PC-9 (cell line): ENCODE data around the gene GABRP. TPM values are rescaled to one million over a fixed set of nuclear protein-coding genes. Genes with fewer than 3 reads are reported as not detected.

Experiments
- BruUV-seq: library from RNA; stranded (reverse); fragments of 400-500 nt; replicated peaks from 2 replicates; lab custom pipeline; 2021; lab: Mats Ljungman, UMichigan
- CTCF ChIA-PET: fragments of 300-600 bp; sonication (Branson Sonifier 250); formaldehyde crosslinking; loops from one replicate; lab custom pipeline; 2022; ENCODE audit warnings: antibody characterized with exemption; lab: Charles Lee
- POLR2A ChIA-PET: fragments of 300-600 bp; sonication (Branson Sonifier 250); formaldehyde crosslinking; loops from one replicate; lab custom pipeline; 2022; ENCODE audit warnings: antibody characterized with exemption; ENCODE audit not compliant: unreplicated experiment; lab: Charles Lee
- DNase-seq, 2 experiments: peaks; one replicate each; pipeline versions ENCODE4 v3.0.0 to v3.0.0-alpha.2; 2015 to 2022; ENCODE audit warnings: mixed read lengths in 1 of 2
- H2AFZ ChIP-seq: fragments of 200-600 bp; sonication (generic); 2 replicates; pipeline ENCODE4 v1.8.1; 2017; ENCODE audit warnings: antibody characterized with exemption
- H3F3A ChIP-seq: fragments of 200-600 bp; sonication (generic); 2 replicates; pipeline ENCODE4 v1.8.1; 2017; ENCODE audit warnings: antibody characterized with exemption, mild to moderate bottlenecking, low read depth; ENCODE audit not compliant: insufficient read depth
- H3K27ac ChIP-seq: fragments of 200-600 bp; sonication (generic); 2 replicates; pipeline ENCODE4 v1.6.1; 2016; ENCODE audit warnings: mixed run types
- H3K27me3 ChIP-seq: fragments of 200-600 bp; sonication (generic); 2 replicates; pipeline ENCODE4 v1.6.1; 2016; ENCODE audit warnings: low read depth, mixed run types; ENCODE audit not compliant: insufficient read depth
- H3K36me3 ChIP-seq: fragments of 200-600 bp; sonication (generic); 2 replicates; pipeline ENCODE4 v1.6.1; 2016; ENCODE audit warnings: low read depth, mixed run types
- H3K4me1 ChIP-seq: fragments of 200-600 bp; sonication (generic); replicated peaks from 2 replicates; pipeline ENCODE4 v1.6.1; 2016; ENCODE audit warnings: mixed run types; ENCODE audit not compliant: insufficient read depth
- H3K4me2 ChIP-seq: fragments of 200-600 bp; sonication (generic); 2 replicates; pipeline ENCODE4 v1.6.1; 2017; ENCODE audit warnings: mixed run types
- H3K4me3 ChIP-seq: fragments of 200-600 bp; sonication (generic); 2 replicates; pipeline ENCODE4 v1.6.1; 2016; ENCODE audit warnings: mixed run types
- H3K79me2 ChIP-seq: fragments of 200-600 bp; sonication (generic); 2 replicates; pipeline ENCODE4 v1.6.1; 2017; ENCODE audit warnings: low read depth, mixed run types
- H3K9me2 ChIP-seq: fragments of 200-600 bp; sonication (generic); 2 replicates; pipeline ENCODE4 v1.8.1; 2017; ENCODE audit warnings: mild to moderate bottlenecking; ENCODE audit not compliant: insufficient read depth
- H3K9me3 ChIP-seq: fragments of 200-600 bp; sonication (generic); 2 replicates; pipeline ENCODE4 v1.8.1; 2016; ENCODE audit warnings: low read depth; ENCODE audit not compliant: insufficient read depth
- H4K20me1 ChIP-seq: fragments of 200-600 bp; sonication (generic); 2 replicates; pipeline ENCODE4 v1.8.1; 2017; ENCODE audit not compliant: insufficient read depth
- EZH2 ChIP-seq: fragments of 200-600 bp; sonication (generic); IDR thresholded peaks from 2 replicates; pipeline ENCODE4 v1.8.0; 2017; ENCODE audit warnings: antibody characterized with exemption, low read depth
- intact Hi-C: fragments of 100-400 bp; cut with micrococcal nuclease; formaldehyde crosslinking; loops from one replicate; pipeline ENCODE4 v1.10.0; 2022; ENCODE audit not compliant: unreplicated experiment
- total RNA-seq: library from RNA; stranded (reverse); gene quantifications from 2 replicates; pipeline ENCODE4 v1.2.3, GENCODE V29; 2021
- TF ChIP-seq, protein P1 (sequence below): fragments of 200-600 bp; sonication (generic); conservative IDR thresholded peaks from 2 replicates; pipeline ENCODE4 v1.6.1; 2017; ENCODE audit warnings: mixed run types, antibody characterized with exemption, mild to moderate bottlenecking, moderate library complexity

Gene GABRP
- total RNA-seq, 1 experiment from 2014 or later, result 2.1 TPM

DNA sequence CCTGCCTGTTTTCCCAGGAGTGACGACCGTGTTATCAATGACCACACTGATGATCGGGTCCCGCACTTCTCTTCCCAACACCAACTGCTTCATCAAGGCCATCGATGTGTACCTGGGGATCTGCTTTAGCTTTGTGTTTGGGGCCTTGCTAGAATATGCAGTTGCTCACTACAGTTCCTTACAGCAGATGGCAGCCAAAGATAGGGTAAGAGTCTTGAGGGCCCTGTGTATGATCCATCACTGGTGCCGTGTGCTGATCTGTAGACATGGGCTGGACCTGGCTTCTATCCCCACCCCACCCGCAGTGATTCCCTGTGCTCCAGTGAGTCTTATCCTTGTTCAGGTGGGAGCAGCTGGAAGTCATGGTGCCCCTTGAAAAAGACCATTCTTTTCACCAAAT, 26.0 kb downstream of the GABRP start:
- TF ChIP-seq EZH2, result no peak
- TF ChIP-seq, protein P1, sequence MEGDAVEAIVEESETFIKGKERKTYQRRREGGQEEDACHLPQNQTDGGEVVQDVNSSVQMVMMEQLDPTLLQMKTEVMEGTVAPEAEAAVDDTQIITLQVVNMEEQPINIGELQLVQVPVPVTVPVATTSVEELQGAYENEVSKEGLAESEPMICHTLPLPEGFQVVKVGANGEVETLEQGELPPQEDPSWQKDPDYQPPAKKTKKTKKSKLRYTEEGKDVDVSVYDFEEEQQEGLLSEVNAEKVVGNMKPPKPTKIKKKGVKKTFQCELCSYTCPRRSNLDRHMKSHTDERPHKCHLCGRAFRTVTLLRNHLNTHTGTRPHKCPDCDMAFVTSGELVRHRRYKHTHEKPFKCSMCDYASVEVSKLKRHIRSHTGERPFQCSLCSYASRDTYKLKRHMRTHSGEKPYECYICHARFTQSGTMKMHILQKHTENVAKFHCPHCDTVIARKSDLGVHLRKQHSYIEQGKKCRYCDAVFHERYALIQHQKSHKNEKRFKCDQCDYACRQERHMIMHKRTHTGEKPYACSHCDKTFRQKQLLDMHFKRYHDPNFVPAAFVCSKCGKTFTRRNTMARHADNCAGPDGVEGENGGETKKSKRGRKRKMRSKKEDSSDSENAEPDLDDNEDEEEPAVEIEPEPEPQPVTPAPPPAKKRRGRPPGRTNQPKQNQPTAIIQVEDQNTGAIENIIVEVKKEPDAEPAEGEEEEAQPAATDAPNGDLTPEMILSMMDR, result peak; percentile 76
- Histone ChIP-seq H3K9me3 (no peaks in the 10 kb centered on the region), H3F3A (no peaks in the 10 kb centered on the region), H3K27me3 (no peaks in the 10 kb centered on the region), H3K9me2 (no peaks in the 10 kb centered on the region), H3K27ac (no peak overlapping the region), H3K4me3 (no peak overlapping the region), H3K4me1 (no peaks in the 10 kb centered on the region), H2AFZ (no peak overlapping the region), H3K36me3 (no peaks in the 10 kb centered on the region), H3K79me2 (no peaks in the 10 kb centered on the region), H3K4me2 (no peak overlapping the region), H4K20me1 (no peaks in the 10 kb centered on the region)
- ChIA-PET CTCF (interaction anchor here (0.6 to 1.0 kb wide), 2 partner anchors 23 to 109 kb away, joined by 3 to 4 read pairs; no protein-coding TSS in a partner anchor), POLR2A (no interaction called here)
- BruUV-seq, result no TSS peak
- peak in 1 of 2 experiments; percentile 49 for DNase-seq
- intact Hi-C loops, result loop anchor here (1.0 to 5.0 kb wide), 4 partner anchors 108 to 533 kb away; no protein-coding TSS in a partner anchor

DNA sequence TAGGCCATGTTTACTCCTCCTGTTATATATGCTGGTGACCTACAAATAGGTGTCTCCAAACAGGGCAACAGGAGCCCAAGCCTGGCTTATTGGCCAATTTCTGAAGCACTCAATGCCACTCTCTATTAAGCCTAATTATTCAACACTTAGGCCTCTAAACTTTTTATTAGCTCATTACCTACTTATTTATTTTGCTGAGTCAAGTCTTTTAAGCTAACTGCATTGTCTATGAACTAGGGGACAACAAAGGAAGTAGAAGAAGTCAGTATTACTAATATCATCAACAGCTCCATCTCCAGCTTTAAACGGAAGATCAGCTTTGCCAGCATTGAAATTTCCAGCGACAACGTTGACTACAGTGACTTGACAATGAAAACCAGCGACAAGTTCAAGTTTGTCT, 28.2 kb downstream of the GABRP start:
- no peak for TF ChIP-seq EZH2
- no peak overlapping the region for H3K4me2 ChIP-seq
- H4K20me1 ChIP-seq, result no peaks in the 10 kb centered on the region
- intact Hi-C loops, result no loop called here
- no peaks in the 10 kb centered on the region for H3K79me2 ChIP-seq
- H3F3A ChIP-seq, result no peaks in the 10 kb centered on the region
- no peak overlapping the region for H2AFZ ChIP-seq
- DNase-seq, result no peak
- H3K36me3 ChIP-seq, result no peaks in the 10 kb centered on the region
- H3K4me3 ChIP-seq, result no peak overlapping the region
- no peaks in the 10 kb centered on the region for H3K4me1 ChIP-seq
- no TSS peak for BruUV-seq
- ChIA-PET CTCF (no interaction called here), POLR2A (no interaction called here)
- no peaks in the 10 kb centered on the region for H3K9me2 ChIP-seq
- no peaks in the 10 kb centered on the region for H3K27me3 ChIP-seq
- H3K9me3 ChIP-seq, result no peaks in the 10 kb centered on the region
- no peak overlapping the region for H3K27ac ChIP-seq

DNA sequence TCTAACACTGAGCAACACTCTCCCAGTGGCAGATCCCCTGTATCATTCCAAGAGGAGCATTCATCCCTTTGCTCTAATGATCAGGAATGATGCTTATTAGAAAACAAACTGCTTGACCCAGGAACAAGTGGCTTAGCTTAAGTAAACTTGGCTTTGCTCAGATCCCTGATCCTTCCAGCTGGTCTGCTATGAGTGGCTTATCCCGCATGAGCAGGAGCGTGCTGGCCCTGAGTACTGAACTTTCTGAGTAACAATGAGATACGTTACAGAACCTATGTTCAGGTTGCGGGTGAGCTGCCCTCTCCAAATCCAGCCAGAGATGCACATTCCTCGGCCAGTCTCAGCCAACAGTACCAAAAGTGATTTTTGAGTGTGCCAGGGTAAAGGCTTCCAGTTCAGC, 29.7 kb downstream of the GABRP start:
- Histone ChIP-seq H4K20me1 (no peaks in the 10 kb centered on the region), H3F3A (no peaks in the 10 kb centered on the region), H3K27me3 (no peaks in the 10 kb centered on the region), H3K9me3 (no peaks in the 10 kb centered on the region), H3K4me2 (no peak overlapping the region), H3K4me1 (no peaks in the 10 kb centered on the region), H2AFZ (no peak overlapping the region), H3K4me3 (no peak overlapping the region), H3K79me2 (no peaks in the 10 kb centered on the region), H3K27ac (no peak overlapping the region), H3K9me2 (no peaks in the 10 kb centered on the region), H3K36me3 (no peaks in the 10 kb centered on the region)
- BruUV-seq, result no TSS peak
- TF ChIP-seq EZH2, result no peak
- TF ChIP-seq, protein P1, result no peak
- intact Hi-C loops, result no loop called here
- no peak for DNase-seq
- CTCF ChIA-PET, result no interaction called here
- POLR2A ChIA-PET, result no interaction called here

DNA sequence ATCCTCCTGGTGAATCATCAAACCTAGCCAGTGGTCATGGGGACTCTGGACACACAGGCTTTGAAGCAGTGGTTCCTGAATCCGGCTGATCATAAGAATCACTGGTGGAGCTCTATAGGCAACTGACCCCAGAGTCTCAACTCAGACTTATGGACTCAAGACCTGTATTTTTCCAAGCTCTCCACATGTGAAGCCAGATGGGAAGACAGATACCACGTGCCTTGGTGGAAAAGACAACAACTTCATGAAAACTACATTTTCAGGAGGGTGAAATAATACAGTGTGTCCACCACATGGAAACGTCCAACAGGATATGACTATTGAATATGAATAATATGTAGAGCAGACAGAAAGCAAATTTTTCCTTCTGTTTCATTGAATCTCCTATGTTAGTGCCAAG, 33.7 kb downstream of the GABRP start:
- Histone ChIP-seq H3K4me3 (no peak overlapping the region), H3K27me3 (no peaks in the 10 kb centered on the region), H3K79me2 (no peaks in the 10 kb centered on the region), H3K9me3 (no peaks in the 10 kb centered on the region), H3K36me3 (no peaks in the 10 kb centered on the region), H3K27ac (no peak overlapping the region), H3K4me2 (no peak overlapping the region), H3K9me2 (no peaks in the 10 kb centered on the region), H3K4me1 (0 out of 2 replicates have a peak, but pooled peaks cover 7% of the 10 kb centered on the region), H3F3A (no peaks in the 10 kb centered on the region), H4K20me1 (no peaks in the 10 kb centered on the region), H2AFZ (no peak overlapping the region)
- intact Hi-C loops, result no loop called here
- no peak for DNase-seq
- POLR2A ChIA-PET, result no interaction called here
- TF ChIP-seq, protein P1, result no peak
- CTCF ChIA-PET, result no interaction called here
- BruUV-seq, result no TSS peak
